IPS DF 6.9 (cell line): Measurements from ENCODE around the gene PRKN.
"Not testable (repeated sequence)": the region's sequence is repeated elsewhere in the genome, so short reads cannot be mapped to it uniquely, and the experiment has no call there.

Source experiments
- DNase-seq: peaks from one replicate; pipeline ENCODE4 v3.0.0-alpha.2; 2013; ENCODE audit warnings: low read depth, low spot score
- H3K27ac ChIP-seq: one replicate; pipeline ENCODE4 v1.5.1; 2013; ENCODE audit warnings: low read length, control low read depth
- H3K27me3 ChIP-seq: 2 replicates; pipeline ENCODE4 v1.6.1; 2013; ENCODE audit warnings: mild to moderate bottlenecking, low read length; ENCODE audit not compliant: control insufficient read depth, insufficient read depth
- H3K36me3 ChIP-seq: 2 replicates; pipeline ENCODE4 v1.6.1; 2013; ENCODE audit warnings: low read length; ENCODE audit not compliant: control insufficient read depth, insufficient read depth
- H3K4me1 ChIP-seq: 2 replicates; pipeline ENCODE4 v1.6.1; 2013; ENCODE audit warnings: low read length; ENCODE audit not compliant: control insufficient read depth, insufficient read depth
- H3K4me3 ChIP-seq: 2 replicates; pipeline ENCODE4 v1.5.1; 2013; ENCODE audit warnings: mild to moderate bottlenecking, low read length
- H3K9me3 ChIP-seq: 2 replicates; pipeline ENCODE4 v1.6.1; 2013; ENCODE audit warnings: low read length, inconsistent platforms; ENCODE audit not compliant: control insufficient read depth, insufficient read depth
- WGBS: extraction: QIAGEN DNeasy Blood & Tissue Kit; methylation state at CpG from one replicate; pipeline ENCODE4 v1.1.7; 2013; ENCODE audit warnings: mixed read lengths, missing lambda C conversion rate; ENCODE audit not compliant: insufficient read length, insufficient coverage; 5-methylcytosine and 5-hydroxymethylcytosine counted together

PRKN gene

GRCh38 chr6:162560891-162561290 lies 166.7 kb downstream of the PRKN start:
- Histone ChIP-seq H3K4me1 (no peaks in the 10 kb centered on the region), H3K4me3 (no peak overlapping the region), H3K27me3 (no peaks in the 10 kb centered on the region), H3K27ac (no peak overlapping the region), H3K36me3 (no peaks in the 10 kb centered on the region), H3K9me3 (no peaks in the 10 kb centered on the region)
- no peak for DNase-seq
- no CpG with 5 or more reads among the region's 8 CpGs for WGBS

DNA sequence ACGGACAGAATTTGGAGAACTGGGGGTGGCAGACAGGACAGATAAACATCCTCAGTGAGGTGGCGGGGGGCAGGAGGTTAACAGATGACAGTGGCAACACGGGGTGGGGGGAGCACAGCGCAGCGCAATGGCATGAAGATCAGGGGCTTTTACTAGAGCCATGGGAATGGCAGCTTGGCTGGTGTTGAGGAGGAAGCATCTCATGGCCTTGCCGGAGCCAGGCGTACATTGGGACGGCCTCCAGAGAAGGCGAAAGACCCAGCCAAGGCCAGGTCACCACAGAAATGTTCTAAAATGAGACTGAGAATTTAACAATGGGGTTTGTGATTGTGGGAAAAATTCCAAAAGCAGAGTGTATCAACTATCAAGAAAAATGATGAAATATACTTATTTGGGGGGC lies 173.0 kb downstream of the PRKN start:
- DNase-seq: no peak
- WGBS: no CpG with 5 or more reads among the region's 9 CpGs
- Histone ChIP-seq H3K36me3 (no peaks in the 10 kb centered on the region), H3K4me3 (no peak overlapping the region), H3K27ac (no peak overlapping the region), H3K9me3 (no peaks in the 10 kb centered on the region), H3K4me1 (no peaks in the 10 kb centered on the region), H3K27me3 (no peaks in the 10 kb centered on the region)

- DNase-seq: no peak
- Histone ChIP-seq H3K36me3 (no peaks in the 10 kb centered on the region), H3K9me3 (no peaks in the 10 kb centered on the region), H3K27me3 (no peaks in the 10 kb centered on the region), H3K4me3 (no peak overlapping the region), H3K4me1 (no peaks in the 10 kb centered on the region; the same call in none of the 2 replicates), H3K27ac (no peak overlapping the region)
- 100% methylated on average over 2 of the region's 4 CpGs for WGBS
Observed at GRCh38 chr6:162546905-162547304, 180.7 kb downstream of the PRKN start.

DNA sequence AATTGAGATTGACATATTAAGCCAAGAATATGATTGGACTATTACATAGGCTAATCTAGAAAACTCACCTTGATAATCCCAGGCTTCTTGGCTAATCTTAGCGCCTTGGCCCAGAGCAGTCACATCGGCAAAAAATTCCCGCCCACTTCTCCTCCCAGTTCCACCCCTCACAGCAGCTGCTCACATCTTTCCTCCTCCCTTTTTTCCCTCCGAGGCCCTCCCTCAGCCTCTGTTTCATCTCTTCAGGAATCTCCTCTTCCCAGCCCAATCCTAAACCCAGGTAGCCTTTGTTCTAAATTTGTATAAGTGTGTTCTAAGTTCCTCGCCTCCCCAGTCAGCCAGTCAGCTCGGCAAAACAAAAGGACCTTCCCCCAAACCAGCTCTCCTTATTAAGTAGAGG lies 184.3 kb downstream of the PRKN start:
- Histone ChIP-seq H3K4me1 (no peaks in the 10 kb centered on the region; the same call in none of the 2 replicates), H3K27me3 (no peaks in the 10 kb centered on the region), H3K4me3 (no peak overlapping the region), H3K9me3 (no peaks in the 10 kb centered on the region), H3K27ac (no peak overlapping the region), H3K36me3 (no peaks in the 10 kb centered on the region)
- WGBS: no CpG with 5 or more reads among the region's 6 CpGs
- DNase-seq: peak; percentile 11

- WGBS: no CpG with 5 or more reads among the region's 4 CpGs
- Histone ChIP-seq H3K4me3 (no peak overlapping the region), H3K27ac (no peak overlapping the region), H3K4me1 (no peaks in the 10 kb centered on the region; the same call in none of the 2 replicates), H3K27me3 (no peaks in the 10 kb centered on the region), H3K36me3 (no peaks in the 10 kb centered on the region), H3K9me3 (no peaks in the 10 kb centered on the region)
- no peak for DNase-seq
Observed at GRCh38 chr6:162541019-162541601, 186.5 kb downstream of the PRKN start.

DNA sequence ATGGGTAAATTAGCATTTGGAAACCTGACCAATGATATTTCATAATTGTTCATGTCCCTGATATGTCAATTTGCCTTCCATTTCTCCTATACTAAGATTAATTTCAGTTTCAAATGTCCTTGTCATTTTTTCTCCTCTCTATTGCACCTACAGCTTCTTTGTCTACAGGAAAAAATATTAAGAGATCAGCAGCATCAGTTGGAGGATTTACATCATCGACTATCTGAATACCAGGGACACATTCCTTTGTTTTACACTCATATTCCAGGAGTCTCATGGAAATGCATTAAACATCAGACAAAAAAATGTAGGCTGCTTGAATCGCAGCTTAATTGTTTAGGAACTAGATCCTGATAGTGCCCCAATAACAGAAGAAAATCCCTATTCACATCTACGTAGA lies 188.2 kb downstream of the PRKN start:
- Histone ChIP-seq H3K4me3 (no peak overlapping the region), H3K27ac (no peak overlapping the region), H3K4me1 (no peaks in the 10 kb centered on the region; the same call in none of the 2 replicates), H3K9me3 (no peaks in the 10 kb centered on the region), H3K27me3 (no peaks in the 10 kb centered on the region), H3K36me3 (no peaks in the 10 kb centered on the region)
- no peak for DNase-seq
- WGBS: no CpG with 5 or more reads among the region's 3 CpGs

GRCh38 chr6:162538643-162539064 lies 188.9 kb downstream of the PRKN start:
- no peaks in the 10 kb centered on the region for H3K36me3 ChIP-seq
- H3K27ac ChIP-seq: no peak overlapping the region
- DNase-seq: no peak
- H3K9me3 ChIP-seq: no peaks in the 10 kb centered on the region
- WGBS: no CpG with 5 or more reads among the region's 8 CpGs
- H3K27me3 ChIP-seq: no peaks in the 10 kb centered on the region
- H3K4me3 ChIP-seq: no peak overlapping the region
- no peaks in the 10 kb centered on the region; the same call in none of the 2 replicates for H3K4me1 ChIP-seq

DNA sequence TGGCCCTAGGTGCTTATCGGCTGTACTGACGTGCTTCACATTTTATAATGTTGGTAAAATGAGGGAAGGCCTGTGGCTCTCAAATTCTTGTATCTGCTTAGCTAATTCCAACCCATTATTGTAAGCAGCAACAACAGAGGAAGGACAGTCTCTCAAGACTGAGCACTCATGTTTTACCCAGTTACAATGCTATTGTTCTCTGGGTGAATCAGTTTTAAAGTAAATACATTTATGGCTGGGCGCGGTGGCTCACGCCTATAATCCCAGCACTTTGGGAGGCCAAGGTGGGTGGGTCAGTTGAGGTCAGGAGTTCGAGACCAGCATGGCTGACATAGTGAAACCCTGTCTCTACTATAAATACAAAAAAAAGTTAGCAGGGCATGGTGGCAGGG lies 194.6 kb downstream of the PRKN start:
- no peak overlapping the region for H3K27ac ChIP-seq

DNA sequence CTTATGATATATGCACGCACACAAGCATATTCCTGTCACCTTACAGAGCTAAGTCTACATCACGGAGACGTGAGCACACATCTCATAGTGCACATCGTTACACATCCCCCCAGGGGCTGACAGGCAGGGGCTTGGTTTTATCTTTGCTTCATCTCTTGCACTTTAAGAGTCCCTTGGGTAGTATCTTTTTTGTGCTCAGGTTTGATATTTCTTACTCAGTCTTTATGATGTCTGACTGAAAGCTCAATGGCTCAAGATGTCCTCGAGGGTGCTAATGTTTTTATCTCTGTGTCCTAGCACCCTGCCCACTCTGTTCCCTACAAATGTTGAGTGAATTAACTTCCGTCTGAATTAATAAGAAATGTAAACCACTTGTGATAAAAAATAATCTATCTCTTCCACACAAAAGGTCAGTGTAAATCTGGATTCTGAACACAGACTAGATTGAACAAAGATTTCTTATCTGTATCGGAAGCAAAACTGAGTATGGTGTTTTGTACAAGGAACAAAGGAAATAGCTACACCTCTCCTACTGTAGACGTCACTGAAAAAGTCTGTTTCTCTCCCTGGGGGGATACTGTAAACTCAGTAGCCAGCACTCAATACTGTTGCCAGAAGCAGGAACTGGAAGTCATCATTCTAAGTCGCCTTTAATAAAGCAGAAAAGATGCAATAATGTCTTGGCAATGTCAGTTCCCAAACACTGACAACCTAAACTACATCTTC lies 195.1 kb downstream of the PRKN start:
- Histone ChIP-seq H3K9me3 (no peaks in the 10 kb centered on the region), H3K4me1 (no peaks in the 10 kb centered on the region), H3K27ac (no peak overlapping the region), H3K27me3 (no peaks in the 10 kb centered on the region), H3K4me3 (no peak overlapping the region), H3K36me3 (no peaks in the 10 kb centered on the region)
- DNase-seq: no peak
- WGBS: no CpG with 5 or more reads among the region's 9 CpGs

More for the DNA sequence above, 194.6 kb downstream of the PRKN start:
- Histone ChIP-seq H3K27me3 (no peaks in the 10 kb centered on the region), H3K36me3 (no peaks in the 10 kb centered on the region), H3K4me3 (no peak overlapping the region), H3K9me3 (no peaks in the 10 kb centered on the region), H3K4me1 (no peaks in the 10 kb centered on the region)
- WGBS: no CpG with 5 or more reads among the region's 6 CpGs
- no peak for DNase-seq

GRCh38 chr6:162531391-162531790 lies 196.2 kb downstream of the PRKN start:
- not testable (repeated sequence) for H3K27ac ChIP-seq, H3K36me3 ChIP-seq, H3K4me3 ChIP-seq, H3K27me3 ChIP-seq, H3K4me1 ChIP-seq, H3K9me3 ChIP-seq, DNase-seq
- no CpG with 5 or more reads among the region's 4 CpGs for WGBS

DNA sequence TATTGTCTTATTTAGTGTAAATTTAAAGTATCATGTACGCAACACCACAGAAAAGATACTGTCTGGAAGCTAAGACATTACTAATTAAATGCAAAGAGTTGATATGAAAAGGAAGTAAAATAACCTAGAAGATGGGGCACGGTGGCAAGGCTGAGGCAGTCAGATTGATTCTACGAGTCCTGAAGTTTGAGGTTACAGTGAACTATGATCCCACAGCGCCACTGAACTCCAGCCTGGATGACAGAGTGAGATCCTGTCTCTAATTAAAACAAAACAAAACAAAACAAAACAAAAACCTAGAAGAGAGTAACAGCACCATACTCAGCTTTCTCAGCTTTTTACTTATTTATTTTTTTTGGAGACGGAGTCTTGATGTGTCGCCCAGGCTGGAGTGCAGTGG lies 199.0 kb downstream of the PRKN start:
- DNase-seq: no peak
- H3K4me3 ChIP-seq: no peak overlapping the region
- no peaks in the 10 kb centered on the region for H3K9me3 ChIP-seq
- H3K27me3 ChIP-seq: no peaks in the 10 kb centered on the region
- no peak overlapping the region for H3K27ac ChIP-seq
- H3K4me1 ChIP-seq: no peaks in the 10 kb centered on the region
- no peaks in the 10 kb centered on the region for H3K36me3 ChIP-seq
- WGBS: no CpG with 5 or more reads among the region's 6 CpGs
